OCI-LY3 (cell line): ENCODE data around the gene SND1.
"Not testable (repeated sequence)": the region's sequence is repeated elsewhere in the genome, so short reads cannot be mapped to it uniquely, and the experiment has no call there.

ENCODE experiments used
- H2AFZ ChIP-seq: fragments of 200-600, 300-600 bp; shearing (Covaris generic); 2 replicates; pipeline ENCODE4 v1.6.0; 2014; ENCODE audit warnings: antibody characterized with exemption, low read depth, low read length
- H3K27ac ChIP-seq: fragments of 200-600, 300-600 bp; sonication (generic); 2 replicates; pipeline ENCODE4 v1.5.1; 2014; ENCODE audit warnings: mild to moderate bottlenecking, low read length, moderate library complexity, mixed read lengths
- H3K27me3 ChIP-seq: fragments of 200-600, 300-600 bp; sonication (generic); 2 replicates; pipeline ENCODE4 v1.6.1; 2014; ENCODE audit warnings: low read depth, low read length, mixed read lengths
- H3K36me3 ChIP-seq: fragments of 200-600, 300-600 bp; sonication (generic); replicated peaks from 2 replicates; pipeline ENCODE3; 2014; ENCODE audit warnings: low read depth, low read length, mixed read lengths
- H3K4me1 ChIP-seq: fragments of 300-600, 200-600 bp; sonication (generic); 2 replicates; pipeline ENCODE4 v1.6.1; 2014; ENCODE audit warnings: low read length, mixed read lengths
- H3K4me2 ChIP-seq: fragments of 200-600, 300-600 bp; sonication (generic); 2 replicates; pipeline ENCODE4 v1.6.1; 2014; ENCODE audit warnings: low read length, mixed read lengths
- H3K4me3 ChIP-seq: fragments of 300-600, 200-600 bp; sonication (generic); 2 replicates; pipeline ENCODE4 v1.5.1; 2014; ENCODE audit warnings: antibody characterized with exemption, mild to moderate bottlenecking, low read length, moderate library complexity
- H3K79me2 ChIP-seq: fragments of 300-600, 200-600 bp; shearing (Covaris generic); 2 replicates; pipeline ENCODE4 v1.6.1; 2014; ENCODE audit warnings: mild to moderate bottlenecking, low read length, mixed read lengths
- H3K9ac ChIP-seq: fragments of 300-600, 200-600 bp; shearing (Covaris generic); 2 replicates; pipeline ENCODE4 v1.6.0; 2014; ENCODE audit warnings: mild to moderate bottlenecking, low read length, moderate library complexity
- H3K9me3 ChIP-seq: fragments of 200-600, 300-600 bp; shearing (Covaris generic); 2 replicates; pipeline ENCODE4 v1.6.1; 2014; ENCODE audit warnings: low read length, mixed read lengths; ENCODE audit not compliant: insufficient read depth
- H4K20me1 ChIP-seq: fragments of 200-600, 300-600 bp; sonication (generic); 2 replicates; pipeline ENCODE4 v1.6.1; 2016; ENCODE audit warnings: low read length, mixed read lengths; ENCODE audit not compliant: insufficient read depth
- EZH2phosphoT487 ChIP-seq: fragments of 200-600 bp; shearing (Covaris generic); IDR thresholded peaks from 2 replicates; pipeline ENCODE4 v1.6.1; 2018; ENCODE audit warnings: antibody characterized with exemption, mixed run types, low read depth
- TF ChIP-seq, protein P1 (sequence below): fragments of 200-600, 300-600 bp; sonication (generic); IDR thresholded peaks from 2 replicates; pipeline ENCODE4 v1.5.1; 2014; ENCODE audit warnings: antibody characterized with exemption, low read length, low read depth

Gene SND1

DNA sequence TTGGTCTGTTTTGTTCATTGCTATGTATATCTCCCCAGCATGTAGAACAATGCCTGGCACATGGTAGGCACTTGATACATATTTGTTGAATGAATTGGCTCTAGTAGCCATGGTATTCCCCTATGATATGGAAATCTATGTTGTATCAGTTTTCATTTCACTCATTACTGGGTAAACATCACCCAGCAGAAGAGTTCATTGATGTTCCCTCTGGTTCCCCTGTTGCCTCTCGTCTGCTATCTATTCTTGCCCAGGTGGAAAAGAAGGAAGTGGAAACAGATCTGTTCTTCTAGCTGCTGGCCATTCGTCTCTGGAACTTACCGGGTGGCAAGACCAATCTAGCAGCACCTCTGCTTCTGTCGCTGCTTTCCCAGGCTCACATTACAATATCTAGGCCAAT lies 307.8 kb downstream of the SND1 start:
- Histone ChIP-seq H3K79me2 (peaks cover 36% of the 10 kb centered on the region), H2AFZ (no peak overlapping the region), H3K27ac (peak overlapping the region; percentile 47)

DNA sequence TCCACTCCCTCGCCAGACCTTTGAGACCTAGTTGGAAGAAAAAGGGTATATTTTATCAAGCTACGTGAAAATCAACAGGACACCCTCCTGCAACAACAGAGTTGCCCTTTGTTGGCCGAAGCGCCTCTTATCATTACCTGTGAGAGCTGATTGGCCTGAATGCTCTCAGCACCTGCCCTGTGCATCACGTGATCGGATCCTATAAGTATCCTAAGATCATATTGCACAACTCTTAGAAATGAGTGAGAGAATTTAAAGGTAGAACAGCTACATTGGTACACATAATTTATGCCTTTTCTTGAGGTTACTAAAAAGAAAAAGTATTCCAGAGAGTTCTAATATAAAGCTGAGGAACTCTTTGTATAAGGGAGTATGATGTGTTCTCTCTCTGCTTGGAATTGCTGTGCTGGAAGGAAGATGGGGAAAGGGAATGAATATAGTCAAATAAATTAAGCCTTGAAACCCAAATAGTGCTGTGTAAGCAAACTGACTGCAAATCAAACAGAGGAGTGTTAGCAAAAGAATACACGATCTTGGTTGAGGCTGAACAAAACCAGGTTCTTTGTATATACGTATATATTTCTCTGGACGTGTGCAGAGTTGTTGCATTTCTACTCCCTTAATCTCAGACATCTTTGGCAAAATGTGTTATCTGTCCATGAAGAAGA lies 309.9 kb downstream of the SND1 start:
- Histone ChIP-seq H3K9ac (no peak overlapping the region), H3K9me3 (no peaks in the 10 kb centered on the region; the same call in 1 of the 2 replicates), H3K27ac (no peak overlapping the region), H4K20me1 (peaks cover 25% of the 10 kb centered on the region; the same call in 1 of the 2 replicates), H3K4me3 (no peak overlapping the region), H2AFZ (no peak overlapping the region), H3K79me2 (peaks cover 32% of the 10 kb centered on the region), H3K27me3 (no peaks in the 10 kb centered on the region), H3K4me2 (no peak overlapping the region), H3K36me3 (peaks cover 40% of the 10 kb centered on the region), H3K4me1 (peaks cover 28% of the 10 kb centered on the region)
- no peak for TF ChIP-seq EZH2phosphoT487
- TF ChIP-seq, protein P1, sequence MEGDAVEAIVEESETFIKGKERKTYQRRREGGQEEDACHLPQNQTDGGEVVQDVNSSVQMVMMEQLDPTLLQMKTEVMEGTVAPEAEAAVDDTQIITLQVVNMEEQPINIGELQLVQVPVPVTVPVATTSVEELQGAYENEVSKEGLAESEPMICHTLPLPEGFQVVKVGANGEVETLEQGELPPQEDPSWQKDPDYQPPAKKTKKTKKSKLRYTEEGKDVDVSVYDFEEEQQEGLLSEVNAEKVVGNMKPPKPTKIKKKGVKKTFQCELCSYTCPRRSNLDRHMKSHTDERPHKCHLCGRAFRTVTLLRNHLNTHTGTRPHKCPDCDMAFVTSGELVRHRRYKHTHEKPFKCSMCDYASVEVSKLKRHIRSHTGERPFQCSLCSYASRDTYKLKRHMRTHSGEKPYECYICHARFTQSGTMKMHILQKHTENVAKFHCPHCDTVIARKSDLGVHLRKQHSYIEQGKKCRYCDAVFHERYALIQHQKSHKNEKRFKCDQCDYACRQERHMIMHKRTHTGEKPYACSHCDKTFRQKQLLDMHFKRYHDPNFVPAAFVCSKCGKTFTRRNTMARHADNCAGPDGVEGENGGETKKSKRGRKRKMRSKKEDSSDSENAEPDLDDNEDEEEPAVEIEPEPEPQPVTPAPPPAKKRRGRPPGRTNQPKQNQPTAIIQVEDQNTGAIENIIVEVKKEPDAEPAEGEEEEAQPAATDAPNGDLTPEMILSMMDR = no peak

More for the DNA sequence above, 307.8 kb downstream of the SND1 start:
- Histone ChIP-seq H3K9me3 (no peaks in the 10 kb centered on the region; the same call in 1 of the 2 replicates), H3K27me3 (no peaks in the 10 kb centered on the region), H3K4me2 (peak overlapping the region; percentile 12), H4K20me1 (peaks cover 29% of the 10 kb centered on the region; the same call in 1 of the 2 replicates), H3K36me3 (peaks cover 46% of the 10 kb centered on the region), H3K9ac (no peak overlapping the region), H3K4me3 (no peak overlapping the region), H3K4me1 (peaks cover 28% of the 10 kb centered on the region)
- TF ChIP-seq, protein P1 = no peak
- no peak for TF ChIP-seq EZH2phosphoT487

DNA sequence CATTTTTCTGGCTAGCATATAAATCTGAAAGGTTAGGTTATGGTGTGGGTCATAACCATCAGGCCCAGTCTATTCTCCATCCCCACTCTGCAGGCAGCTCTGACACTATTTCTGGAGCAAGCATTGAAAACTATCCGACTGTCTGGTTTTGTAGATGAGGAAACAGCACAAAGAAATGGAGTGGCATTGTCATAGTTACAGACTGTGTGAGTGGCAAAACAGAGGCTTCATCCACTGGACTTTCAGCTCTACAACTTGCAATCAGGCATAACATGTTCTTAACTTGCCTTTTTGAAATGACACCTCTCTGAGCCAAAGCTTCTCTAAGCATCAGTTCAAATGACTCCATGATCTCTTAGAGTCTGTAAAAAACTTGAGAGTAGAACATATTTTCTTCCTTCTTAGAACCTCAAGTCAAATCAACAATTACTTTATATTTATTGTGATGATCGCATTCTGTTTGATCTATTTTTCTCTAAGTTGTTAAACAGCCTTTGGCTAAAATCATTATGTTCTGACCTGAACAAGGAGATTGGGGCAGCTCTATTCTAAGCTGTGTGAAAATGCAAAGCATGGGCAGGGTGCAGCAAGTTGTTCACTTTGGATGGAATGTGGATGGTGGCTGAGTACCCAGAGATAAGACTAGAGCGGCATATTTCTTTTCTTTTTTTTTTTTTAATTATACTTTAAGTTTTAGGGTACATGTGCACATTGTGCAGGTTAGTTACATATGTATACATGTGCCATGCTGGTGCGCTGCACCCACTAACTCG lies 310.8 kb downstream of the SND1 start:
- H3K4me1 ChIP-seq = peaks cover 28% of the 10 kb centered on the region
- TF ChIP-seq, protein P1 = no peak
- no peak for TF ChIP-seq EZH2phosphoT487
- no peaks in the 10 kb centered on the region for H3K27me3 ChIP-seq
- no peak overlapping the region for H3K4me2 ChIP-seq
- H3K9ac ChIP-seq = no peak overlapping the region
- H3K36me3 ChIP-seq = peaks cover 40% of the 10 kb centered on the region
- H4K20me1 ChIP-seq = peaks cover 28% of the 10 kb centered on the region; the same call in 1 of the 2 replicates
- H3K9me3 ChIP-seq = no peaks in the 10 kb centered on the region; the same call in 1 of the 2 replicates
- H3K79me2 ChIP-seq = peaks cover 32% of the 10 kb centered on the region
- no peak overlapping the region for H2AFZ ChIP-seq
- no peak overlapping the region for H3K27ac ChIP-seq
- H3K4me3 ChIP-seq = no peak overlapping the region

DNA sequence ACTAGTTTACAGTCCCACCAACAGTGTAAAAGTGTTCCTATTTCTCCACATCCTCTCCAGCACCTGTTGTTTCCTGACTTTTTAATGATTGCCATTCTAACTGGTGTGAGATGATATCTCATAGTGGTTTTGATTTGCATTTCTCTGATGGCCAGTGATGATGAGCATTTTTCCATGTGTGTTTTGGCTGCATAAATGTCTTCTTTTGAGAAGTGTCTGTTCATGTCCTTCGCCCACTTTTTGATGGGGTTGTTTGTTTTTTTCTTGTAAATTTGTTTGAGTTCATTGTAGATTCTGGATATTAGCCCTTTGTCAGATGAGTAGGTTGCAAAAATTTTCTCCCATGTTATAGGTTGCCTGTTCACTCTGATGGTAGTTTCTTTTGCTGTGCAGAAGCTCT lies 311.9 kb downstream of the SND1 start:
- not testable (repeated sequence) for H3K27me3 ChIP-seq, H3K27ac ChIP-seq, H3K4me3 ChIP-seq, H2AFZ ChIP-seq, H3K4me2 ChIP-seq, H3K9ac ChIP-seq, H3K9me3 ChIP-seq
- peaks cover 38% of the 10 kb centered on the region for H3K36me3 ChIP-seq
- peaks cover 28% of the 10 kb centered on the region for H3K79me2 ChIP-seq
- H4K20me1 ChIP-seq = peaks cover 24% of the 10 kb centered on the region; the same call in 1 of the 2 replicates
- H3K4me1 ChIP-seq = peaks cover 21% of the 10 kb centered on the region
